HG02840 (cell line): ENCODE results near the gene ZNF778.
"Not testable (repeated sequence)": the region's sequence is repeated elsewhere in the genome, so short reads cannot be mapped to it uniquely, and the experiment has no call there.

Experiments used
- ATAC-seq: cut with Tn5 transposase; IDR thresholded peaks from one replicate; pipeline ENCODE4 v1.9.1; 2021; ENCODE audit warnings: mild to moderate bottlenecking, moderate library complexity, moderate number of reproducible peaks; ENCODE audit not compliant: unreplicated experiment, low FRiP score

Gene ZNF778

DNA sequence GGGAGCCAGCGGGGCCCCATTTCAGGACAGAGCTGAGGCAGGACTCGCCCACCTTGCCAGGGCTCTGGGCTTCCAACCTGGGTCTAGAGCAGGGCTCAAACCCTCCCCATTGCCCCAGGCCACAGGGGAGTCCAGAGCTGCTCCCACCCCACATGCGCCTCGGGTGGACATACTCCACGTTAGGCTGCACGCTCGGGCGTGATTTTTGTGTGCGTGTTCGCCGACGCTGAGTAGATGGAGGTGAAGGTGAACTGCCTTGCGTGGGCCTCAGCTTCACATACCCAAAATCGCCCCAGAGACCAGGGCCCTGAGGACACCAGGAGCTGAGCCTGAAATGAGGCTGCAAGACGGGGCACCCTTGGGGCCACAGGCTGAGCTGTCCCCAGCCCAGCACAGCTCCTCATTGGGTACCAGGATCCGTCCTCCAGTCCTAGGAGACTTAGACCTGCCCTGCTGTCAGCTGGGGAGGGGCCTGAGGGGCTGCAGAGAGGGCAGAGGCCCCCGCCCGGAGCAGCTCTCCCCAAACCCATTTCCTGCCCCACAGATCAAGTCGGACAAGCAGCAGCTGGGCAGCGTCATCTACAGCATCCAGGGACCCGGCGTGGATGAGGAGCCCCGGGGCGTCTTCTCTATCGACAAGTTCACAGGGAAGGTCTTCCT is 37.7 kb upstream of the ZNF778 start:
- no peak for ATAC-seq

DNA sequence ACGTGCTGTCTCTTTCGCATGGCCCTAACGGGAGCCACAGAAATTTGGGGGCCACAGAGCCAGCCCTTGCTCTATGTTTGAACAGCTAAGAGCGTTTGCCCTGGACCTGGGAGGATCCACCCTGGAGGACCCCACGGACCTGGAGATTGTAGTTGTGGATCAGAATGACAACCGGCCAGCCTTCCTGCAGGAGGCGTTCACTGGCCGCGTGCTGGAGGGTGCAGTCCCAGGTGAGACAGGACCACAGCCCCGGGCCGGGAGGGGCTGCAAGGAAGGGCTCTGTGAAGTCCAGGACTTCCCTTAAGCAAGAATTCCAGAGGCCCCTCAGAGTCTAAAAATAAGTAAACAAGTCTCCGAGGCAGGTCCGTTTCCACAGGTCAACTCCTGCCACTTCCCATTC is 34.0 kb upstream of the ZNF778 start:
- ATAC-seq: no peak

DNA sequence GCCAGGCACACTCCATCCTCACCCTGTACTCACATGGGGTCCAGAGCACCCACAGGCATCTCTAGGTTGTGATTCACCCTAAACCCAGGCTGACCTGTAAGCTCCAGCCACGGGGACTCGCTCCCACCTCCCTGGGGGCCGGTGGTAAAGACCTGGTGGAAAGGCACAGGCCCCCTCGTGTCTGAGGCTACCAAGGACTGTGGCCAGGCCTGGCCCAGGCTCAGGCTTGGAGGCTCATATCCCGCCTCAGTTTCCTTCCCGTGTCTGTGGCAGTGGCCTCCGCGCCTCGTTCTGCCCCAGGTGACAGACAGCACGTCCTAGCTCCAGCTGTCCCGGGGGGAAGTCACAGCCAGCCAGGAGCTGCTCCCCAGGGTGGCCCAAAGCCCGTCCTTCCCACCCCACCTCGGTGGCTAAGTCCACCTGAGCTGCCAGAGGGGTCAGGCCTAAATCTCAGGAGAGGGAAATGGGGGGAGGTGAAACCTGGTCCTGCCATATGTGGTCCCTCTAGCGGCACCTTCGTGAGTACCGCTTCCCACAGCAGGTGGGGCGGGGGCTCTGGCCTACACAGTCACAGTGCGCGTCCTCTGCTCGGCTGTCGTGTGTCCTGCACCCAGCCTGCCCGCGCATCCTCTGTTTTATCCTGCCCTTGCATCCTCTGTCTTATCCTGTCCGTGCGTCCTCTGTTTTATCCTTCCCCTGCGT is 33.4 kb upstream of the ZNF778 start:
- ATAC-seq: no peak

DNA sequence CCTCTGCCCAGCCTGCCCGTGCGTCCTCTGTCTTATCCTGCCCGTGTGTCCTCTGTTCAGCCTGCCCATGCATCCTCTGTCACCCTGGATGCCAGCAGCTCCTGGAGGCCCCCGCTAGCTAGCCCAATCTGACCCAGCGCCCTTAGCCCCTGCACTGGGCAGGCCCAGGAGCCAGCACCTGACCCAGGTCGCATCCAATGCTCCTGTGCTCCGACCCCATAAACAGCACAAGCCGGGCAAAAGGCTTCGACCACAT is 32.9 kb upstream of the ZNF778 start:
- no peak for ATAC-seq

DNA sequence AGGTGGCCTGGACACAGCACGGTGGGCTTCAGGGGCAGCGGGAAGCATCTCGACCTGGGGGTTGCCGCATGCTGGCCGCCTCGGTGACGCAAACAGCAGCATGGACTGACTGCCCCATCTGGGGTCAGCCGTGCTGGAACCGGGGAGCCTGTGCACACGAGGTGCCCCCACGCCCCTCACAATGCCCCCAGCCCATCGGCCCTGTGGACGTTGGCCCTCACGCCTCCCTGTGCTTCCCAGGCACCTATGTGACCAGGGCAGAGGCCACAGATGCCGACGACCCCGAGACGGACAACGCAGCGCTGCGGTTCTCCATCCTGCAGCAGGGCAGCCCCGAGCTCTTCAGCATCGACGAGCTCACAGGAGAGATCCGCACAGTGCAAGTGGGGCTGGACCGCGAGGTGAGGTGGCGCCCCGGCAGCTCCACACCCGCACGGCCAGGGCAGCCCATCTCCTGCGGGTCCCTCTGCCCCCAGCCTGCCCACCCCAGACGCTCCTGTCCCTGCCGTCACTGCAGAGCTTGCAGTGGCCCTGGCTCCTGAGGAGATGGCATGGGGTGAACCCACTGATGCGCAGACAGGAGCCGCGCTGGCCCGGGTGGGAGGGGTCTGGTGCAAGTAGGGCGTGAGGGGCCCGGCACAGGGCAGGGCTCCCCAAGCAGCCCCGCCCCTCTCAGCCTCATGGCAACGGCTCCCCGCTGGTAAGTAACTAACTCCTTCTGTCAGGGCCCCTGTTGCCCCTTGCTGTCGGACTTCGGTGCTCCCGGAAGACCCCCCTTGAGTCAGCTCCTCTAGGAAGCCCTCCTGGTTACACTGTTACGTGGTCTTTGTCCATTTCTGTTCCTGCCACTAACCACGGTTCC is 32.3 kb upstream of the ZNF778 start:
- ATAC-seq: no peak

DNA sequence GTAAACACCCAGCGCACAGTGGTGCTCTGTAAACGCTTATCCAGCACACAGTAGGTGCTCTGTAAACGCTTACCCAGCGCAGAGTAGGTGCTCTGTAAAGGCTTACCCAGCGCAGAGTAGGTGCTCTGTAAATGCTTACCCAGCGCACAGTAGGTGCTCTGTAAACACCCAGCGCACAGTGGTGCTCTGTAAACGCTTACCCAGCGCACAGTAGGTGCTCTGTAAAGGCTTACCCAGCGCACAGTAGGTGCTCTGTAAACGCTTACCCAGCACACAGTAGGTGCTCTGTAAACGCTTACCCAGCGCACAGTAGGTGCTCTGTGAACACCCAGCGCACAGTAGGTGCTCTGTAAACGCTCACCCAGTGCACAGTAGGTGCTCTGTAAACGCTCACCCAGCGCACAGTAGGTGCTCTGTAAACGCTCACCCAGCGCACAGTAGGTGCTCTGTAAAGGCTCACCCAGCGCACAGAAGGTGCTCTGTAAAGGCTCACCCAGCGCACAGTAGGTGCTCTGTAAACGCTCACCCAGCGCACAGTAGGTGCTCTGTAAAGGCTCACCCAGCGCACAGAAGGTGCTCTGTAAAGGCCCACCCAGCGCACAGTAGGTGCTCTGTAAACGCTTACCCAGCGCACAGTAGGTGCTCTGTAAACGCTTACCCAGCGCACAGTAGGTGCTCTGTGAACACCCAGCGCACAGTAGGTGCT is 31.5 kb upstream of the ZNF778 start:
- not testable (repeated sequence) for ATAC-seq

DNA sequence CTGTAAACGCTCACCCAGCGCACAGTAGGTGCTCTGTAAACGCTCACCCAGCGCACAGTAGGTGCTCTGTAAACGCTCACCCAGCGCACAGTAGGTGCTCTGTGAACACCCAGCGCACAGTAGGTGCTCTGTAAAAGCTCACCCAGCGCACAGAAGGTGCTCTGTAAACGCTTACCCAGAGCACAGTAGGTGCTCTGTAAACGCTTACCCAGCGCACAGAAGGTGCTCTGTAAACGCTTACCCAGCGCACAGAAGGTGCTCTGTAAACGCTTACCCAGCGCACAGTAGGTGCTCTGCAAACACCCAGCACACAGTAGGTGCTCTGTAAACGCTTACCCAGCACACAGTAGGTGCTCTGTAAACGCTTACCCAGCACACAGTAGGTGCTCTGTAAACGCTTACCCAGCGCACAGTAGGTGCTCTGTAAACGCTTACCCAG is 30.9 kb upstream of the ZNF778 start:
- not testable (repeated sequence) for ATAC-seq

DNA sequence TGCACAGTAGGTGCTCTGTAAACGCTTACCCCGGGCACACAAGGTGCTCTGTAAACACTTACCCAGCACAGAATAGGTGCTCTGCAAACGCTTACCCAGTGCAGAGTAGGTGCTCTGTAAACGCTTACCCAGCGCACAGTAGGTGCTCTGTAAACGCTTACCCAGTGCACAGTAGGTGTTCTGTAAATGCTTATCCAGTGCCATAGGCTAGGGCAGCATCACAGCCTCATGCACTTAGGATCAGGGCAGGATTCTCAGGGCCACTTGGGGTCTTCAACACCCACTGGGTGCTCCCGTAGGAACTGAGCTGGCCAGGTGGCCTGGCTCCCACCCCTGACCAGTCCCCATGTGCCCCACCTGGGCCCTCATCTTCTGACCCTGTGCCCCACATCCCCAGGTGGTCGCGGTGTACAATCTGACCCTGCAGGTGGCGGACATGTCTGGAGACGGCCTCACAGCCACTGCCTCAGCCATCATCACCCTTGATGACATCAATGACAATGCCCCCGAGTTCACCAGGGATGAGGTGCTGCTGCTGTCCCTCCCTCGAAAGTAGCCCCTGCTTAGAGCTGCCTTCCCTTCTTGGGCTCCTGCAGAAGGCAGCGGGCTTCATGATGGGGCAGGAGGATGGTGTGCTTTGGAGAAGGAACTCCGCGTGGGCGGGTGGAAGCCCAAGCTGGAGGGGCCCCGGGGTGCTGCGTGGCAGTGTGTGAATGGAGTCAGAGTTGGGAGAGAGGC is 30.3 kb upstream of the ZNF778 start:
- no peak for ATAC-seq

DNA sequence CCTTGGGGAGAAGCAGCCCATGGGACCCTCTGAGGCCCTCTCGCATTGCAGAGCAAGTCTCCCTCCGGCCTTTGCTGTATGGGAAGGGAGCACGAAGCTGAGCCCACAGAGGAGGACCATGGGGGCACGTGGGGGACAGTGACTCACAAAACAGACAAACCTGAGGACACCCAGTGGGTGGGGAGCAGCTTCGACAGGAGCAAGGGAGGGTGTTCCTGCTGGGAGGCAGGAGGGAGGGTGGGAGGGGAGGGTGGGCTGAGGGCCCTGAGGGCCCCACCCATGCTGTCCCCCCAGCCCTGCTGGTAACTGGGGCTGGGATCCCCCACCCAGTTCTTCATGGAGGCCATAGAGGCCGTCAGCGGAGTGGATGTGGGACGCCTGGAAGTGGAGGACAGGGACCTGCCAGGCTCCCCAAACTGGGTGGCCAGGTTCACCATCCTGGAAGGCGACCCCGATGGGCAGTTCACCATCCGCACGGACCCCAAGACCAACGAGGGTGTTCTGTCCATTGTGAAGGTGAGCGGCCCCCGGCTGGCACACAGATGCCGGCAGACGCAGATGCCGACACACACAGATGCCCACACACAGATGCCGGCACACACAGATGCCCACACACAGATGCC is 29.6 kb upstream of the ZNF778 start:
- ATAC-seq: no peak

DNA sequence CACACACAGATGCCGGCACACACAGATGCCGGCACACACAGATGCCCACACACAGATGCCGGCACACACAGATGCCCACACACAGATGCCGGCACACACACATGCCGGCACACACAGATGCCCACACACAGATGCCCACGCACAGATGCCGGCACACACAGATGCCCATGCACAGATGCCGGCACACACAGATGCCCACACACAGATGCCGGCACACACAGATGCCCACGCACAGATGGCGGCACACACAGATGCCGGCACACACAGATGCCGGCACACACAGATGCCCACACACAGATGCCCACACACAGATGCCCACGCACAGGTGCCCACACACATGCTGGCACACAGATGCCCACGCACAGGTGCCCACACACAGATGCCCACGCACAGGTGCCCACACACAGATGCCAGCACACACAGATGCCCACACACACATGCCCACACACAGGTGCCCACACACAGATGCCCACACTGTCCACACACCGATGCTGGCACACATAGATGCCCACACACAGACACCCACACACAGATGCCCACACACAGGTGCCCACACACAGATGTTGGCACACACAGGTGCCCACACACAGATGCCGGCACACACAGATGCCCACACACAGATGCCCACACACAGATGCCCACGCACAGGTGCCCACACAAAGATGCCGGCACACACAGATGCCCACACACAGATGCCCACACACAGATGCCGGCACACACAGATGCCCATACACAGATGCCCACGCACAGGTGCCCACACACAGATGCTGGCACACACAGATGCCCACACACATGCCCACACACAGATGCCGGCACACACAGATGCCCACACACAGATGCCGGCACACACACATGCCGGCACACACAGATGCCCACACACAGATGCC is 28.8 kb upstream of the ZNF778 start:
- not testable (repeated sequence) for ATAC-seq

DNA sequence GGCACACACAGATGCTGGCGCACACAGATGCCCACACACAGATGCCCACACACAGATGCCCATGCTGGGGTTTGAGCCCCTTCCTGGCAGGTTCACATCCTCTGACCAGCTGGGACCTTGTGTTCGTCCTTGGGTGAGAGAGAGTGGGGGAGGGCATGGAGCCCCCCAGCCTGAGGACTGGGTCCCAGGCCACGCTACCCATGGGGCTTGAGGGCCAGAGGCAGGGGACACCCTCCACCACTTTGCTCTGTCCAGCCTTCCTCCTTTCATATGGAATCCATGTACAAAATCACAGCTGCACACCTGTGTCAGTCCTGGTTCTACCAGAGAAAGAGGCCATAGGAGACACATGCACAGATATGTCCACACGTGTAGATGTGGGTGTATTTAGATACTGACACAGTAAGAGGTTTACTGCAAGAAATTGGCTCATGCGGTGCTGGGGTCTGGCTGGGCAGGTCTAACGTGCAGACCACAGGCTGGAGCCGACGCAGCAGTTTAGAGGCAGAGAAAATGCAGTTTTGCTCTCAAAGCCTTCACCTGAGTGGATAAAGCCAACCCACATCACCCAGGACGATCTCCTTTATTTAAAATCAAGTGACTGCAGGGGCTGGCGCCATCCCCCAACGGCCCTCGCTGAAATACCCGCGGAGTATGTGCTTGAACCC is 28.0 kb upstream of the ZNF778 start:
- no peak for ATAC-seq

DNA sequence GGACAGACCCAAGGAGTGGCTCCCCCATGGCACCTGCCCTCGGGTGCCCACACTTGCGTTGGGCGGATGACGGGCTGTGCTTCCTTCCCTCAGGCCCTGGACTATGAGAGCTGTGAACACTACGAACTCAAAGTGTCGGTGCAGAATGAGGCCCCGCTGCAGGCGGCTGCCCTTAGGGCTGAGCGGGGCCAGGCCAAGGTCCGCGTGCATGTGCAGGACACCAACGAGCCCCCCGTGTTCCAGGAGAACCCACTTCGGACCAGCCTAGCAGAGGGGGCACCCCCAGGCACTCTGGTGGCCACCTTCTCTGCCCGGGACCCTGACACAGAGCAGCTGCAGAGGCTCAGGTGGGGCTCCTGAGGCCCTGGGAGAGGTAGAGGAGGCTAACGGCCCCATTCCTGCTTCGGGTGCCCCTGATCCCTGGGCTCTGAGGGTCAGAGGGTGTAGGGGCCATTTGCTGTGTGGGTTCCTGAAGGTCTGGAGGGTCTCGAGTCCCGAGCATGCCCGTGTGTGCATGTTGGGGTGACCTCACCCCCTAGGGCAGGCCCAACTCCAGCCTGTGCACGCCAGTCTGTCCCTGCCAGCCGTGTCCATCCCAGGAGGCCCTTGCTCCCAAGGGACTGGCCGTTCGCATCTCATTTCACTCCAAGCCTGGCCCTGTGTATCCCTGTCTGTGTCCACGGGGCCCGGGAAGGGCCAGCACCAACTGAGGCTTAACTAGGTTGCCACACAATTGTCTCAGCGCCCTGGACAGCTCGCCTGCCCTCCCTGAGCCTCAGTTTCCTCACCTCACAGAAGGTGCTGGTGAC is 27.1 kb upstream of the ZNF778 start:
- no peak for ATAC-seq

DNA sequence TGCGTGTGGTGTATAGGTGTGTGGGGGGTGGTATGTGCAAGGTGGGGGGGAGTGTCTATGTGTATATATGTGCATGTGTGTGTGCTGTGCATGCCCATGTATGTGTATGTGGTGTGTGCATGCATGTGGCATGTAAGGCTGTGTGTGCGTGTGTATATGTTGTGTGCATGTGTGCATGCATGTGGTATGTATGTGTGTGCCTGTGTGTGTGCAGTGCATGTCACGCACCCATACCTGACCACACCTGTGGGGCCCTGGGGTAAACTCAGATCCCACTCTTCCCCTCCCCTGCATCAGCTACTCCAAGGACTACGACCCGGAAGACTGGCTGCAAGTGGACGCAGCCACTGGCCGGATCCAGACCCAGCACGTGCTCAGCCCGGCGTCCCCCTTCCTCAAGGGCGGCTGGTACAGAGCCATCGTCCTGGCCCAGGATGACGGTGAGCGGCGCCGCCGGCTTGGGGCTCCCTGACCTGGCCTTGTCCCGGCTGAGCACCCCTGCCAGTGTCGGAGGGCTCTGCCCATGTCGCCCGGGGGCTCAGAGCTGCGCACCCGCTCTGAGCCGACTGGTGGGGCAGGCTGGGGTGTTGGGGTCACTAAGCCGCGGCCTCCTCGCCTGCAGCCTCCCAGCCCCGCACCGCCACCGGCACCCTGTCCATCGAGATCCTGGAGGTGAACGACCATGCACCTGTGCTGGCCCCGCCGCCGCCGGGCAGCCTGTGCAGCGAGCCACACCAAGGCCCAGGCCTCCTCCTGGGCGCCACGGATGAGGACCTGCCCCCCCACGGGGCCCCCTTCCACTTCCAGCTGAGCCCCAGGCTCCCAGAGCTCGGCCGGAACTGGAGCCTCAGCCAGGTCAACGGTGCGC is 26.2 kb upstream of the ZNF778 start:
- ATAC-seq: no peak

DNA sequence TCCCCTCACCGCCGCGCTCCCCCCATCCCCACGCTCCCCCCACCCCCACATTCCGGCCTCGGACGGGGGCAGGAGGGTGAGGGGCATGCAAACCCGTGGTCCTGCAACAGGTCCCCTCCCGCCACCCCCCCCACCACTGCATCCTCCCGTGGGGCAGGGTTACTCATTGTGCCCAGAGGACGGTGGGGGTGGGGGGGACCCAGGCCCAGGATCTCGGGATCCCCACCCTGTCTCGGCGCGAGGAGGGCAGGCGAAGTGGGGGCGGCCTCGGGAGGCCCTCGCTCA is 25.7 kb upstream of the ZNF778 start:
- ATAC-seq: no peak

DNA sequence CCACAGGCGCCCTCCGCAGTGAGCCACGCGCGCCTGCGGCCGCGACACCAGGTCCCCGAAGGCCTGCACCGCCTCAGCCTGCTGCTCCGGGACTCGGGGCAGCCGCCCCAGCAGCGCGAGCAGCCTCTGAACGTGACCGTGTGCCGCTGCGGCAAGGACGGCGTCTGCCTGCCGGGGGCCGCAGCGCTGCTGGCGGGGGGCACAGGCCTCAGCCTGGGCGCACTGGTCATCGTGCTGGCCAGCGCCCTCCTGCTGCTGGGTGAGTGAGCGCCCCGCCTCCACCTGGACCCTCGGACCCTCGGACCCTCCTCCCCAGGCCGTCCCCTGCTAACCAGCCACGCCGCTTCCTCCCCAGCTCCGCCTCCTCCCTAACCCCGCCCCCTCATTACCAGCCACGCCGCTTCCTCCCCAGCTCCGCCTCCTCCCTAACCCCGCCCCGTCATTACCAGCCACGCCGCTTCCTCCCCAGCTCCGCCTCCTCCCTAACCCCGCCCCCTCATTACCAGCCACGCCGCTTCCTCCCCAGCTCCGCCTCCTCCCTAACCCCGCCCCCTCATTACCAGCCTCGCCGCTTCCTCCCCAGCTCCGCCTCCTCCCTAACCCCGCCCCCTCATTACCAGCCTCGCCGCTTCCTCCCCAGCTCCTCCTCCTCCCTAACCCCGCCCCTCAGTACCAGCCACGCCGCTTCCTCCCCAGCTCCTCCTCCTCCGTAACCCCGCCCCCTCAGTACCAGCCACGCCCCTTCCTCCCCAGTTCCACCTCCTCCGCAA is 25.1 kb upstream of the ZNF778 start:
- ATAC-seq: not testable (repeated sequence)

DNA sequence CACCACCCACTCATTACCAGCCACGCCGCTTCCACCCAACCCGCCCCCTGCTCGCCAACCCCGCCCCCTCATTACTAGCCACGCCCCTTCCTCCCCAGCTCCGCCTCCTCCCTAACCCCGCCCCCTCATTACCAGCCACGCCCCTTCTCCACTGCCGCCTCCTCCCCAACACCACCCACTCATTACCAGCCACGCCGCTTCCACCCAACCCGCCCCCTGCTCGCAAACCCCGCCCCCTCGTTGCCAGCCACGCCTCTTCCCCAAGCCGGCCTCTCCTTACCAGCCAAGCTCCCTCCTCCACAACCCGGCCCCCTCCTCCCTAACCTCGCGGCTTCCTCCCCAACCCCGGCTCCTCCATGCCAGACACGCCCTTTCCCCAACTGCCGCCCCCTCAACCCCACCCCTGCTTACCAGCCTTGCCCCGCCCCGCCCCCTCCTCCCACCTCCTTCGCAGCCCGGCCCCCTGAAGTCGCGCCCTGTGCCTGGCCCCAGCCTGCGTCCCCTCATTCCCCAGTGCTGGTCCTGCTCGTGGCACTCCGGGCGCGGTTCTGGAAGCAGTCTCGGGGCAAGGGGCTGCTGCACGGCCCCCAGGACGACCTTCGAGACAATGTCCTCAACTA is 24.4 kb upstream of the ZNF778 start:
- no peak for ATAC-seq
